GM18861 (cell line): ENCODE data around the gene OR2AT4.
A peak's percentile ranks its signal among the peaks of the same experiment; 100 is the strongest.
"Not testable (repeated sequence)": the region's sequence is repeated elsewhere in the genome, so short reads cannot be mapped to it uniquely, and the experiment has no call there.

Source experiments
- ATAC-seq: cut with Tn5 transposase; IDR thresholded peaks from one replicate; pipeline ENCODE4 v1.9.1; 2021; ENCODE audit not compliant: unreplicated experiment

The OR2AT4 gene

DNA sequence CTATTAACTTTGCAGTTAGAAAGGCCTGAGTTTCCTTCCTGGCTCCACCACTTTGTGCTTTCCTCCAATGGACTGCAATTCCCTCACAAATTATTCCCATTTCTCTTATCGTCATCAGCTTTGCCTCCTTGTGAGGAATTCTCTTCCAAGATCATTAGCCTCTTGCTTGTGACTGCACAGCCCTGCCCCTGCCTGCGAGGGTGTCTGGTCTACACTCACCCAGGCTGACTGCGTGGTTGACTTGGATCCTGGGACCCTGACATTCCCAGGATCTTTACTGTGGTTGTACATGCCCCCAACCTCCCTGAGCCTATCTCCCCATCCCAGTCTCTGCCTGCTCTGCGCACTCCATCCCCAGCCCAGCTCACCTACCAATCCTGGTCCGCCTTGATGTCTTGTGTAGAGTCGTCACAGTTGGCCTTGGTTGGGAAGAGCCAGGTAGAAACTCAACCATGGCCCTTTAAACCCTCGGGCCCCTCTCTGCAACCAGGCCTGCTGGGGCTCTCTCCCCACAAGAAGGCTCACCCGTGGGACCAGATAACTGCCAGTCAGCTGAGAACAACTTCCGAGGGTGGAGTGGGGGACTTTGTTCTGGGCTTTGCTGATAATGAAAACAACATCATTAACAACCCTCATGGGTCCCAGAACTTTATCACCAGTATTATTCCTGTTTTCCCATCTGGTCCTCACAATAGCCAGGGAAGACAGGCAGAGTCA, at the start of gene OR2AT4:
Gene OR2AT4 (minus strand): TSS at position 421 of the 717 bp plus-strand sequence.
- no peak for ATAC-seq

DNA sequence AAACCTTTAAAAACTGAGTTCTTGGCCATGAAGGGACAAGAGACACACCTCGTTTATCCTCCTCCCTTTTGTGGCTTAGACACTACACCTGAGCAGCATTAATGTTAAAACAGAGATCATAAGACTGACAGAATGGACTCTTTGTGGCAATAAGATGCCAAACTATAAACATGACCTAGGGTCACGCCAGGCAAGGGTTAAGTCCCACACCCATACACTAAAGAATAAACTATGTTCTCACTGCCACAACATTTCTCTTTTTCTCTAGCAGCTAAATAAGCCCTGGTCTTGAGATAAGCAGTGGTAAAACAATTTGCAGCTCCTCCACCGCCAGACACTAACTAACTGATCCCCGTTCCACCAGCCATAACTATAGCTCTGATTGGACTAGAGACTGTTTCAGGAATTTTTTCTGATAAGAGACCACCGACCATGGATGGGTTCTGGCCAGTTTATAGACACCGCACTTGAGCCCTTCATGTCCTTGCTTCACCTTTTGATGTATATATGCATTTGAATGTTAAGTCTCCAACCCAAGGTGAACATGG, 49.4 kb upstream of the OR2AT4 start:
- no peak for ATAC-seq

GRCh38 chr11:75145196-75145971, 48.7 kb upstream of the OR2AT4 start:
- ATAC-seq = no peak

DNA sequence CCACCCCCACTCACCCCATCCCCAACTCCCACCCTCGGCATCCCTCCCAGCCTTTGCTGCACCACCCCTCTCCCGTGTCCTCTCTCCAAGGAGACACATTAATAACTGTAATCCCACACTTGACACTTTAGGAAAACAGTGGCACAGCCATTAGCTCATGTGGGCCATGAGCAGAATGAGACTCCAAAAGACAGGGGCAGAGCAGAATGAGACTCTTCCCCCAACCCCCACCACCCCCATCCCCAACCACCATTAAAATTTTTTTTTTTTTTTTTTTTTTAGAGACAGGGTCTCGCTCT, 48.0 kb upstream of the OR2AT4 start:
- no peak for ATAC-seq

GRCh38 chr11:75143420-75143731, 46.7 kb upstream of the OR2AT4 start:
- no peak for ATAC-seq

- ATAC-seq = peak; percentile 65
These were observed 46.2 kb upstream of the OR2AT4 start for GRCh38 chr11:75142714-75143419.

DNA sequence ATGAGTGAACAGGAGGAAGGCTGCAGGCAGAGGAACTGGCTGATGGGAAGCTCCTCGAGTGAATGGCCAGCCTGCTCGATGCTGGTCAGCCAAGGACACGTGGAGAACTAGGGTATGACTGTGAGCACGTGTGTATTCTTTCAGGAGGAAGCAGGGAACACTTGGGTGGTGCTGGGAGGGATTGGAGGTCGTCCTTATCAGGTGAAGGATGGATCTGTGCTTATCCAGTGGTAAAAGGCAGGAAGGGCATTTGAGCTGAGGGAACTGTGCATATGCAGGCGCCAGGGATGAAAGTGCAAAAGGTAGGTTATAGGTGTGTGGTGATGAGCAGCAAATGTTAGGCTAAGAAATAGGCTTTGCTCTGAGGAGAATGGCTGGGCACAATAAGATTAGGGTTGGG, 44.5 kb upstream of the OR2AT4 start:
- ATAC-seq = no peak

GRCh38 chr11:75140269-75141138, 43.8 kb upstream of the OR2AT4 start:
- peak; percentile 45 for ATAC-seq

- no peak for ATAC-seq
These were observed 39.0 kb upstream of the OR2AT4 start for GRCh38 chr11:75135651-75136050.

DNA sequence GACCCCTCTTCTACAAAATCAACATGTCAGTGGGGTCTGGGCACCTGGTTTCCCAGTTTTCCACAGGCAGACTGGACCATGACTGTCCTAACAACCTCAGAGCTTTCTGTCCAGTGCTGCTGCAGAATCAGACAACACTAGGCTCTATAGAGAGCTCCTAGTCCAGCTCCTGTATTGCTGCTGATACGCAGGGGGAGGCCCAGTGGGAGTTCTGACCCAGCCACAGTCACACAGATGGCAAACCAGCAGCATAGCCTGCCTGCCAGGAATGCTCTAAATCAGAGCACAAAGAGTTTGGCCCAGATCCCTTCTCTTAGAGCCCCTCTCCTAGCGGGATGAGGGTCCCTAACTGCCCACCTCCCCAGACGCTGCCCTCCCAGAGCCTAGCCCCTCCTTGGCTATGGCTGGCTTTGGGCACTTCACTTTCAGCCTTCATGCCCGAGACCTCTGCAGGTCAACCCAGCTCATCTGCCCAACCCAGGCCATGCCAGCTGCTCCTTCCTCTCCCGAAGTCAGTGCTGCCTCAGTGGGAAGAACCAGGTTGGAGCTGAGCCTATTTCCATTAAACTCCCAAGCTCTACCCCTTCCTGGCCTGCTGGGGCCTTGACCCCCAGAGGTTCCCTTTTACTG, 38.5 kb upstream of the OR2AT4 start:
- ATAC-seq = no peak

DNA sequence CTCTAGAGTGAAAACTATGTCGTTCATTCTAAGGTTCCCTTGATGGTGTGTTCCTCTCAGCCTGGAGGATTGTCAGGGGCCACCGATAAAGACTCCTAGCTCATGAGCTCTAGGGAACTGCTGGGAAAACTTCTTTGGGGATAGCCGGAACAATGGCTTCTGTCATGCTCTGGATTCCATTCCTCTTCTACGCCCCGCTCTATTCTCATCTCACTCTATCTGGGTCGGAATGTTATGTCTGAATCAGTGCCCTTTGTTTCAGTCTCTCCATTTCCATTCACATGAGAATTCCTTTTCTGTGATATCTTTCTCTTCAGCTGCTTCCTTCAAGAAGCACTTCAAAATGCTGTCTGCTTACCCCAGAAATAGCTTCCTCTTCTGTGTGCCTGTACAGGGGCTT, 37.3 kb upstream of the OR2AT4 start:
- ATAC-seq = no peak

- no peak for ATAC-seq
These were observed 35.4 kb upstream of the OR2AT4 start for GRCh38 chr11:75132080-75132479.

GRCh38 chr11:75126564-75126963, 29.9 kb upstream of the OR2AT4 start:
- no peak for ATAC-seq

DNA sequence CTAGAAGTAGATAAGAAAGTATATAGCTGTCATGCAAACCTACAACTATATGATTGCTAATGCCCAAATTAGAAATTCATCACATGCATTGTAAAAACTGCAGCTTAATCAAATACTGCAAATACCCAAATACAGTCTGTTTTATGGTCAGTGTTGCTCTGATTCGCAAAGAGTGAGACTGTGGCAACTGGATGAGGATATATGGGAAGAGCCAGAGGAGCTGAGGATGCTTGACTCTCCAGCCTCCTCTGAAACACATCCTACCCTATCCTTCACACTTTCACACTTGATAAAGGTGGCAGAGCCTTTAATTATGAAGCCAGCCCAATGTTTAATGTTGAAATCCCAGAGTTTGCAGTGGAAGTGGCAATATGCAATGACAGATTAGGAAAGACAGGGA, 21.9 kb upstream of the OR2AT4 start:
- no peak for ATAC-seq

GRCh38 chr11:75114465-75114864, 17.8 kb upstream of the OR2AT4 start:
- ATAC-seq = no peak

DNA sequence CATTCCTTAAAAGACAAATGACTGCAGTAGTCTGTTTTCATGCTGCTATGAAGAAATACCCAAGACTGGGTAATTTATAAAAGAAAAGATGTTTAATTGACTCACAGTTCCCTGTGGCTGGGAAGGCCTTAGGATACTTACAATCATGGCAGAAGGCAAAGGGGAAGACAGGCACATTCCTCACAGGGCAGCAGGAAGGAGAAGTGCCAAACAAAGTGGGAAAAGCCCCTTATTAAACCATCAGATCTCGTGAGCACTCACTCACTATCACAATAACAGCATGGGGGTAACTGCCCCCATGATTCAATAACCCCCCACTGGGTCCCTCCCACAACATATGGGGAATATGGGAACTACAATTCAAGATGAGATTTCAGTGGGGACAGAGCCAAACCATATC, 16.4 kb upstream of the OR2AT4 start:
- ATAC-seq = no peak

DNA sequence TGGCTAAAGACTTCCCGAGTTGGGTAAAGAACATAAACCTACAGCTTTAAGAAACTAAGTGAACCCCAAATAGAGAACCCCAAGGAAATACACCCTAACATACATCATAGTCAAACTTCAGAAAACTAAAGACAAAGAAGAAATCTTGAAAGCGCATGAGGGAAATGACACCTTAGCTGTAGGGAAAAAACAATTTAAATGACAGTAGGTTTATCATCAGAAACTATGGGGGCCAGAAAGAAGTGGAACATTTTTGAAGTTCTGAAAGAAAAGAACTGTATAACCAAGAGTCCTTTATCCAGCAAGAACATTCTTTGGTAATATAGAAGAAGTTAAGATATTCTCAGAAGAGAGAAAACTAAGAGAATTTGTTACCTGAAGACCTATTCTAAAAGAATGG, 15.5 kb upstream of the OR2AT4 start:
- no peak for ATAC-seq

GRCh38 chr11:75107187-75107586, 10.5 kb upstream of the OR2AT4 start:
- ATAC-seq = no peak

DNA sequence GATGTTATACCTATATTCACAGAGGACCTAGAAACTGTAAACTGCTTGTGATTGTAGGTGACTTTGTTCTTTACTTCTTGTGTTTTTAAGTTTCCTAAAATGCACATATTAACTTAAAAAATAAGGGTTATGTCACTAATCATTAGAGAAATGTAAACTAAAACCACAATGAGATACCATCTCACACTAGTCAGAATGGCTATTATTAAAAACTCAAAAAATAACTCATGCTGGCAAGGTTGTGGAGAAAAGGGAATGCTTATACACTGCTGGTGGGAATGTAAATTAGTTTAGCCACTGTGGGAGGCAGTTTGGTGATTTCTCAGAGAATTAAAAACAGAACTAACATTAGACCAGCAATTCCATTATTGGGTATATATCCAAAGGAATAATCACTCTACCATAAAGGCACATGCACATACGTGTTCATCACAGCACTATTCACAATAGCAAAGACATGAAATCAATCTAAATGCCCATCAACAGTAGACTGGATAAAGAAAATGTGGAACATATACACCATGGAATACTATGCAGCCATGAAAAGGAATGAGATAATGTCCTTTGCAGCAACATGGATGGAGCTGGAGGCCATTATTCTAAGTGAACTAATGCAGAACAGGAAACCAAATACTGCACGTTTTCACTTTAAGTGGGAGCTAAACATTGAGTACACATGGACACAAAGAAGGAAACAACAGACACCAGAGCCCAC, 9.4 kb upstream of the OR2AT4 start:
- not testable (repeated sequence) for ATAC-seq

GRCh38 chr11:75105462-75105925, 8.8 kb upstream of the OR2AT4 start:
- ATAC-seq = no peak
